Gastrocnemius medialis (tissue), 4 donors: ENCODE results near the gene ADAR.

Source experiments
- POLR2A ChIP-seq, 2 donors: fragments of 450-650 bp; IDR thresholded peaks; one replicate each; pipeline ENCODE4 v1.6.1; 2017; ENCODE audit warnings: antibody characterized with exemption in 2 of 2, mild to moderate bottlenecking in 2 of 2, moderate library complexity in 2 of 2
- TF ChIP-seq, protein P1 (sequence below), 5 experiments: fragments of 450-650 bp in 3 of 5; fragments of 200-600 bp in 2 of 5; sonication (generic) in 2 of 5; IDR thresholded peaks in 4 of 5; conservative IDR thresholded peaks in 1 of 5; 1 replicate in 4 of 5; 2 replicates in 1 of 5; pipeline ENCODE4 v1.5.1; 2016 to 2019; ENCODE audit warnings: antibody characterized with exemption in 5 of 5, mild to moderate bottlenecking in 3 of 5, moderate library complexity in 3 of 5

DNA sequence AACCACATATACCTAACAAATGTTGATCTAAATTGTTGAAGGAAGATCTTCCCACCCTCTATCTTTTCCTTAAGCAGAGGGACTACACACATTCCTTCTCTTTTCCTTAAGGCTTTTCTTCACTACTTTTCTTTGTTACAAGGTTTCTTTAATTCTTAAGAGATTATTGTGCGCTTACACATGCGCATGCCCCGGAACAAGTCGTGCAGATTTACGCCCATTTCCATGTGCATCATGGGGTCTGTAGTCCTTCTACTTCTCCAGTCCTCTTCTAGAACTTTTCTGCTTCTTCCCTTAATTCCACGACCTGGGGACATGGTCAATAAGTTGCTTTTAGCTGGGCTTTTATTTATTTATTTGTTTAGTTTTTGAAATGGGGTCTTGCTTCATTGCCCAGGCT lies 42.1 kb downstream of the ADAR start:
- TF ChIP-seq, protein P1, sequence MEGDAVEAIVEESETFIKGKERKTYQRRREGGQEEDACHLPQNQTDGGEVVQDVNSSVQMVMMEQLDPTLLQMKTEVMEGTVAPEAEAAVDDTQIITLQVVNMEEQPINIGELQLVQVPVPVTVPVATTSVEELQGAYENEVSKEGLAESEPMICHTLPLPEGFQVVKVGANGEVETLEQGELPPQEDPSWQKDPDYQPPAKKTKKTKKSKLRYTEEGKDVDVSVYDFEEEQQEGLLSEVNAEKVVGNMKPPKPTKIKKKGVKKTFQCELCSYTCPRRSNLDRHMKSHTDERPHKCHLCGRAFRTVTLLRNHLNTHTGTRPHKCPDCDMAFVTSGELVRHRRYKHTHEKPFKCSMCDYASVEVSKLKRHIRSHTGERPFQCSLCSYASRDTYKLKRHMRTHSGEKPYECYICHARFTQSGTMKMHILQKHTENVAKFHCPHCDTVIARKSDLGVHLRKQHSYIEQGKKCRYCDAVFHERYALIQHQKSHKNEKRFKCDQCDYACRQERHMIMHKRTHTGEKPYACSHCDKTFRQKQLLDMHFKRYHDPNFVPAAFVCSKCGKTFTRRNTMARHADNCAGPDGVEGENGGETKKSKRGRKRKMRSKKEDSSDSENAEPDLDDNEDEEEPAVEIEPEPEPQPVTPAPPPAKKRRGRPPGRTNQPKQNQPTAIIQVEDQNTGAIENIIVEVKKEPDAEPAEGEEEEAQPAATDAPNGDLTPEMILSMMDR (IDR thresholded peaks at IDR 0.05 in 4 of 5, conservative IDR thresholded peaks at IDR 0.05 in 1 of 5), result no peak
- TF ChIP-seq POLR2A (IDR thresholded peaks at IDR 0.05), result no peak
